PC-3 (cell line): ENCODE data around the gene NUBPL. TPM values are rescaled to one million over a fixed set of nuclear protein-coding genes. Genes with fewer than 3 reads are reported as not detected.

Source experiments
- ATAC-seq: fragments of 200-7000 bp; cut with Tn5 transposase; 2 replicates; pipeline ENCODE4 v1.9.1; 2020; ENCODE audit warnings: mild to moderate bottlenecking, moderate library complexity
- BruUV-seq: library from RNA; stranded (reverse); fragments of 400-500 nt; replicated peaks from 2 replicates; lab custom pipeline; 2021; lab: Mats Ljungman, UMichigan
- CTCF ChIA-PET: fragments of 300-600 bp; sonication (Branson Sonifier 250); formaldehyde crosslinking; loops from one replicate; lab custom pipeline; 2022; ENCODE audit warnings: antibody characterized with exemption; lab: Charles Lee
- POLR2A ChIA-PET: fragments of 300-600 bp; sonication (Branson Sonifier 250); formaldehyde crosslinking; loops from one replicate; lab custom pipeline; 2022; ENCODE audit warnings: antibody characterized with exemption; ENCODE audit not compliant: unreplicated experiment; lab: Charles Lee
- DNase-seq: peaks from one replicate; pipeline ENCODE4 v3.0.0-alpha.2; 2015
- H2AFZ ChIP-seq: fragments of 300-600 bp; sonication (generic); 2 replicates; pipeline ENCODE4 v1.6.0; 2016; ENCODE audit warnings: antibody characterized with exemption, low read length
- H3F3A ChIP-seq: fragments of 300-600 bp; sonication (generic); one replicate; pipeline ENCODE4 v1.6.0; 2017; ENCODE audit warnings: antibody characterized with exemption, low read length, control low read depth, mild to moderate bottlenecking; ENCODE audit not compliant: unreplicated experiment
- H3K27ac ChIP-seq: fragments of 300-600 bp; sonication (generic); 2 replicates; pipeline ENCODE4 v1.5.1; 2016; ENCODE audit warnings: mild to moderate bottlenecking, low read length
- H3K27me3 ChIP-seq: fragments of 300-600 bp; sonication (generic); 2 replicates; pipeline ENCODE4 v1.6.1; 2016; ENCODE audit warnings: low read length, mixed read lengths
- H3K36me3 ChIP-seq: fragments of 300-600 bp; sonication (generic); 2 replicates; pipeline ENCODE4 v1.6.1; 2016; ENCODE audit warnings: low read depth, mixed run types, low read length, mixed read lengths
- H3K4me1 ChIP-seq: fragments of 300-600 bp; sonication (generic); 2 replicates; pipeline ENCODE4 v1.5.1; 2016; ENCODE audit warnings: low read length; ENCODE audit not compliant: insufficient read depth
- H3K4me2 ChIP-seq: fragments of 300-600 bp; sonication (generic); 2 replicates; pipeline ENCODE4 v1.6.0; 2016; ENCODE audit warnings: low read length
- H3K4me3 ChIP-seq: fragments of 300-600 bp; sonication (generic); 2 replicates; pipeline ENCODE4 v1.5.1; 2016; ENCODE audit warnings: mild to moderate bottlenecking, low read length, mixed read lengths
- H3K79me2 ChIP-seq: fragments of 300-600 bp; sonication (generic); 2 replicates; pipeline ENCODE4 v1.6.1; 2017; ENCODE audit warnings: low read length, mixed read lengths
- H3K9ac ChIP-seq: fragments of 300-600 bp; sonication (generic); 2 replicates; pipeline ENCODE4 v1.6.0; 2016; ENCODE audit warnings: mild to moderate bottlenecking, low read length
- H3K9me2 ChIP-seq: fragments of 300-600 bp; sonication (generic); replicated peaks from 2 replicates; pipeline ENCODE4 v1.6.1; 2016; ENCODE audit warnings: mixed run types, low read length, mixed read lengths
- H3K9me3 ChIP-seq: fragments of 300-600 bp; sonication (generic); 2 replicates; pipeline ENCODE4 v1.6.1; 2016; ENCODE audit warnings: low read length, mixed read lengths
- H4K20me1 ChIP-seq: fragments of 300-600 bp; sonication (generic); 2 replicates; pipeline ENCODE4 v1.6.1; 2016; ENCODE audit warnings: low read length, mixed read lengths
- CTCF ChIP-seq: fragments of 300-600 bp; sonication (generic); conservative IDR thresholded peaks from 2 replicates; pipeline ENCODE4 v1.5.1; 2017; ENCODE audit warnings: antibody characterized with exemption, low read depth, mild to moderate bottlenecking, low read length
- EZH2 ChIP-seq: fragments of 300-600 bp; sonication (generic); IDR thresholded peaks from one replicate; pipeline ENCODE4 v1.6.1; 2017; ENCODE audit warnings: antibody characterized with exemption, mild to moderate bottlenecking, low read length; ENCODE audit not compliant: unreplicated experiment
- EZH2phosphoT487 ChIP-seq: fragments of 300-600 bp; sonication (generic); IDR thresholded peaks from 2 replicates; pipeline ENCODE4 v1.6.1; 2018; ENCODE audit warnings: mild to moderate bottlenecking, antibody characterized with exemption, low read length, borderline replicate concordance
- intact Hi-C: fragments of 100-400 bp; cut with micrococcal nuclease; formaldehyde crosslinking; loops from 2 replicates; pipeline ENCODE4 v1.9.0; 2023
- total RNA-seq: library from RNA; depleted of rRNA; stranded (reverse); fragments of >200 nt; gene quantifications from 2 replicates; pipeline ENCODE4 v1.2.3, GENCODE V29; 2014

The NUBPL gene
- total RNA-seq, 1 experiment from 2014 or later: 14.9 TPM

- POLR2A ChIA-PET: interaction anchor here (0.6 kb wide), 1 partner anchor 1646 kb away, joined by 3 read pairs; no protein-coding TSS in a partner anchor
- H3K9me2 ChIP-seq: no peaks in the 10 kb centered on the region
- no peak for TF ChIP-seq EZH2
- no peak for TF ChIP-seq CTCF
- TF ChIP-seq EZH2phosphoT487: no peak
- no peaks in the 10 kb centered on the region for H3F3A ChIP-seq
- H4K20me1 ChIP-seq: no peaks in the 10 kb centered on the region
- H3K4me2 ChIP-seq: no peak overlapping the region
- no peak for ATAC-seq
- H2AFZ ChIP-seq: no peak overlapping the region
- BruUV-seq: no TSS peak
- H3K9me3 ChIP-seq: no peaks in the 10 kb centered on the region
- H3K9ac ChIP-seq: no peak overlapping the region
- no peaks in the 10 kb centered on the region for H3K4me1 ChIP-seq
- DNase-seq: peak; percentile 13
- no peaks in the 10 kb centered on the region for H3K79me2 ChIP-seq
- CTCF ChIA-PET: no interaction called here
- intact Hi-C loops: no loop called here
- H3K27me3 ChIP-seq: no peaks in the 10 kb centered on the region
- no peaks in the 10 kb centered on the region for H3K36me3 ChIP-seq
- H3K27ac ChIP-seq: no peak overlapping the region
- H3K4me3 ChIP-seq: no peak overlapping the region
These were observed 268.0 kb downstream of the NUBPL start for GRCh38 chr14:31828946-31829868.

GRCh38 chr14:31834616-31835015 is 273.4 kb downstream of the NUBPL start:
- TF ChIP-seq EZH2phosphoT487 (no peak), CTCF (no peak), EZH2 (no peak)
- H3K27me3 ChIP-seq: no peaks in the 10 kb centered on the region
- DNase-seq (peak; percentile 13), ATAC-seq (no peak)
- H3K9me3 ChIP-seq: no peaks in the 10 kb centered on the region
- H4K20me1 ChIP-seq: no peaks in the 10 kb centered on the region
- intact Hi-C loops: no loop called here
- H3K4me2 ChIP-seq: no peak overlapping the region
- no peaks in the 10 kb centered on the region for H3F3A ChIP-seq
- no peak overlapping the region for H3K9ac ChIP-seq
- no peak overlapping the region for H2AFZ ChIP-seq
- H3K4me3 ChIP-seq: no peak overlapping the region
- no peaks in the 10 kb centered on the region for H3K79me2 ChIP-seq
- H3K27ac ChIP-seq: no peak overlapping the region
- CTCF ChIA-PET: no interaction called here
- BruUV-seq: no TSS peak
- POLR2A ChIA-PET: no interaction called here
- H3K36me3 ChIP-seq: no peaks in the 10 kb centered on the region
- H3K4me1 ChIP-seq: peaks cover 9% of the 10 kb centered on the region
- no peaks in the 10 kb centered on the region for H3K9me2 ChIP-seq

- H3K79me2 ChIP-seq: no peaks in the 10 kb centered on the region
- ChIA-PET POLR2A (no interaction called here), CTCF (no interaction called here)
- H3K27ac ChIP-seq: no peak overlapping the region
- ATAC-seq: no peak
- H3F3A ChIP-seq: no peaks in the 10 kb centered on the region
- no peaks in the 10 kb centered on the region for H3K27me3 ChIP-seq
- intact Hi-C loops: no loop called here
- no peaks in the 10 kb centered on the region for H3K36me3 ChIP-seq
- no peak overlapping the region for H3K4me2 ChIP-seq
- H3K4me1 ChIP-seq: peaks cover 9% of the 10 kb centered on the region
- H3K9ac ChIP-seq: no peak overlapping the region
- TF ChIP-seq CTCF (no peak), EZH2phosphoT487 (no peak), EZH2 (no peak)
- H3K4me3 ChIP-seq: no peak overlapping the region
- H3K9me3 ChIP-seq: no peaks in the 10 kb centered on the region
- no peaks in the 10 kb centered on the region for H4K20me1 ChIP-seq
- H3K9me2 ChIP-seq: no peaks in the 10 kb centered on the region
- BruUV-seq: no TSS peak
- DNase-seq: no peak
- no peak overlapping the region for H2AFZ ChIP-seq
These were observed 273.8 kb downstream of the NUBPL start for GRCh38 chr14:31835049-31835448.
